GM12892 (cell line): ENCODE data around the gene RSPH1.

Experiments
- POLR2A ChIP-seq: IDR thresholded peaks from 2 replicates; pipeline ENCODE4 v1.6.1; 2011; ENCODE audit warnings: low read depth, low read length, control low read depth
- POLR2AphosphoS5 ChIP-seq: IDR thresholded peaks from 2 replicates; pipeline ENCODE4 v1.6.1; 2011; ENCODE audit warnings: low read depth, low read length, control low read depth

- TF ChIP-seq POLR2A (no peak), POLR2AphosphoS5 (no peak)
Measured at GRCh38 chr21:42505090-42505726, 9.2 kb upstream of the RSPH1 start.
